ENCODE measurements around the gene MRPL12. TPM values are rescaled to one million over a fixed set of nuclear protein-coding genes. Genes with fewer than 3 reads are reported as not detected.

Gene MRPL12
- total and polyA plus RNA-seq, 2 of the 13 experiments (the other 11 are each of a cell fraction or from before 2014, with no cell fraction given) = 39.1 to 94.1 TPM

- WGBS (ENCODE audit: low lambda C conversion rate) = 0% methylated on average over 33 of the region's 112 CpGs
- BruUV-seq (replicated peaks) = no TSS peak
- peak within 1 kb of the TSS; percentile 68 for H3K27ac ChIP-seq (ENCODE audit: extremely low read length, insufficient read depth, low read length)
- intact Hi-C loops (cut with micrococcal nuclease; ENCODE audit: unreplicated experiment) (no loop called here), in situ Hi-C loops (cut with HindIII; ENCODE audit: extremely low pct_ligation_motif_present, low pct_unique_long_range_greater_than_20kb) (no loop called here)
- peak within 1 kb of the TSS; percentile 94 for H3K4me2 ChIP-seq (ENCODE audit: low read depth, low read length)
- H3K4me1 ChIP-seq (ENCODE audit: insufficient read depth, low read length) = peaks cover 43% of the 10 kb centered on the region
- ChIA-PET POLR2A (interaction anchor here (0.5 to 4.5 kb wide), 26 partner anchors 9 to 1887 kb away, joined by 3 to 124 read pairs (median 4); partner anchors contain the start of genes CBX8, CCDC137, FAAP100 and MCRIP1), CTCF (ENCODE audit: low intra/inter-chr PET ratio, low total read pairs) (no interaction called here)
- H3K27me3 ChIP-seq (ENCODE audit: control insufficient read depth in 1 of 2, insufficient read depth in 2 of 2, low read length in 2 of 2) = no peaks in the 10 kb centered on the region; a peak in 1 of 5 replicates
- FAIRE-seq (peak; percentile 98), DNase-seq (ENCODE audit: low spot score) (peak; percentile 99), ATAC-seq (peak; percentile 92)
- H3K9me3 ChIP-seq (ENCODE audit: low read length) = no peaks in the 10 kb centered on the region
- no peaks in the 10 kb centered on the region for H4K20me1 ChIP-seq (ENCODE audit: insufficient read depth, low read length)
- H3K36me3 ChIP-seq (replicated peaks in 1 of 2; ENCODE audit: control insufficient read depth in 1 of 2, insufficient read depth in 2 of 2, low read length in 2 of 2) = peaks cover 27 to 36% of the 10 kb centered on the region in 2 experiments; a peak in 4 of 5 replicates
- H3K4me3 ChIP-seq (replicated peaks in 1 of 3; ENCODE audit: insufficient read depth in 1 of 3, low read depth in 2 of 3, low read length in 3 of 3) = peak within 1 kb of the TSS; percentile 94 to 99 (median 97)
- peak within 1 kb of the TSS; percentile 94 for H3K9ac ChIP-seq (ENCODE audit: insufficient read depth, low read depth, low read length)
- no peak within 1 kb of the TSS for H2AFZ ChIP-seq (ENCODE audit: low read length)
- H3K79me2 ChIP-seq (ENCODE audit: insufficient read depth, low read length) = peaks cover 35% of the 10 kb centered on the region
- TF ChIP-seq ZBTB21 (CRISPR knock-in tag; IDR thresholded peaks at IDR 0.05) (no peak), CTCF (CRISPR knock-in tag; IDR thresholded peaks at IDR 0.05) (no peak), ATF3 (CRISPR knock-in tag; IDR thresholded peaks at IDR 0.05) (no peak; the same call in 1 of the 2 replicates), SRSF1 (optimal IDR thresholded peaks at IDR 0.05; ENCODE audit: low read depth, low read length) (peak; percentile 60), ZNF34 (CRISPR knock-in tag; IDR thresholded peaks at IDR 0.05; ENCODE audit: borderline replicate concordance) (0 out of 2 replicates have a peak, but pooled peaks have one; percentile 78), MIXL1 (CRISPR knock-in tag; IDR thresholded peaks at IDR 0.05) (peak; percentile 72), SNAI1 (CRISPR knock-in tag; IDR thresholded peaks at IDR 0.05; ENCODE audit: borderline replicate concordance) (no peak), RXRB (CRISPR knock-in tag; IDR thresholded peaks at IDR 0.05; ENCODE audit: borderline replicate concordance) (peak; percentile 66), KLF16 (CRISPR knock-in tag; IDR thresholded peaks at IDR 0.05) (peak in 1 of 2 experiments; percentile 64; a peak in 2 of 4 replicates), CEBPZ (IDR thresholded peaks at IDR 0.05; ENCODE audit: low read length) (no peak), LRRFIP1 (CRISPR knock-in tag; conservative IDR thresholded peaks at IDR 0.05) (no peak), ZNF484 (CRISPR knock-in tag; IDR thresholded peaks at IDR 0.05; ENCODE audit: borderline replicate concordance, low read depth) (no peak; the same call in 1 of the 2 replicates), ZMYM4 (CRISPR knock-in tag; IDR thresholded peaks at IDR 0.05) (peak; percentile 83), ZNF264 (CRISPR knock-in tag; IDR thresholded peaks at IDR 0.05) (no peak; the same call in 1 of the 2 replicates), NR2C2 (CRISPR knock-in tag; IDR thresholded peaks at IDR 0.05; ENCODE audit: borderline replicate concordance) (peak; percentile 87)
These were observed 19.4 kb upstream of the MRPL12 start, which contains the start of the genes ARL16 and HGS for GRCh38 chr17:81683584-81684441. TSS of gene ARL16 (minus strand) at chr17:81683797. CDS start at chr17:81683753, 44 bp downstream. TSS of gene HGS (plus strand) at chr17:81684011. CDS start at chr17:81684067, 56 bp downstream.

All from HepG2 (cell line).